Activated CD8-positive, alpha-beta memory T cell treated with anti-CD3 and anti-CD28 coated beads, Interleukin-2, amount 50 U/mL, for 48 hours (primary cell): ENCODE measurements around the gene RPS23.

Source experiments
- DNase-seq: peaks from one replicate; pipeline ENCODE4 v3.0.0-alpha.2; 2020

The RPS23 gene

GRCh38 chr5:82234885-82235284 lies 43.3 kb downstream of the RPS23 start:
- DNase-seq: no peak

GRCh38 chr5:82225525-82226172 lies 52.5 kb downstream of the RPS23 start:
- peak; percentile 74 for DNase-seq
